Measurements from ENCODE around the gene CDKL4.
"Not testable (repeated sequence)": the region's sequence is repeated elsewhere in the genome, so short reads cannot be mapped to it uniquely, and the experiment has no call there.

CDKL4 gene

DNA sequence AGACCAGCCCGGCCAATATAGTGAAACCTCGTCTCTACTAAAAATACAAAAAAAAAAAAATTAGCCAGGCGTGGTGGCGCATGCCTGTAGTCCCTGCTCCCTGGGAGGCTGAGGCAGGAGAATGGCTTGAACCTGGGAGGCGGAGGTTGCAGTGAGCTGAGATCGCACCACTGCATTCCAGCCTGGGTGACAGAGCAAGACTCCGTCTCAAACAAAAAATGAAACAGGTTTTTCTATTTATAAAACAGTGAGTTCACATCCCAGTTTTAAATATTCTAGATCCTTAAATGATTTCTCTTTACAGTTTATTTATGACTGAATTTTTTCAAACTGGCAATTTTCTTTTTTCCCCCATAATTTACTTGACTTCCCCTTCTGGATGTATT lies 102.8 kb downstream of the CDKL4 start:
- not testable (repeated sequence) for DNase-seq

- no peak for DNase-seq
These were observed 103.4 kb downstream of the CDKL4 start for GRCh38 chr2:39140322-39140847.

DNA sequence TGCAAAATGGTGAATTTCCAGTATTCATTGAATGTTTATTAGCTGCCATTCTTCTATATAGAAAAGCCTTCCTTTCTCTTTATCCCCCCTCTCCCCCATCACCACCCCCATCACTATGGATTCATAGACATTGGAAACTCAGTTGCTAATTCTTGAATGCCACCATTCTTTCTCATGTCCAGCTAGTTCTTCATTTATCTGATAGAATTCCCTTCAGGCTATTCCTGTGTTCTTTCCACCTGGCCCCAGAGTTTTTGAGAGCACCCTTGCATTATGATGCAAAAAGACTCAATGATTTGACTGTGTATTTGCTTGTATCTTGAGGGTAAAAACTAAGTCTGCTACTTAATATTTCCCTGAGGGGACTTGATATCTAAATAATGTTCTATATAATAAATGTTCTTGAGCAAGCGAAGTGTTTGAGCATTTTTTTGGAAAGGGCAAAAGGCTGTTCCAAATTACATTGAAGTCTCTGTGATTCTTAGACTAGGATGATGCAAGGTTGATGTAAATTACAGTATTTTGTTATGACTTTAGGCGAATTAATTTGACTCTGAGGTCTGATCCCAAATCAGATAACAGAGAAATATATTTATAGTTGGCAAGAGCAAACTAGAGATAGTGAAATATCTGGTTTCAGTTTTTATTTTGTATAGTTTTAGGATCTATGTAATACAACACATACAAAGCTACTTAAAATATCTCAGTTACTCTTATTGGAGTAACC lies 104.1 kb downstream of the CDKL4 start:
- DNase-seq, result no peak

GRCh38 chr2:39138837-39139211 lies 104.9 kb downstream of the CDKL4 start:
- no peak for DNase-seq

DNA sequence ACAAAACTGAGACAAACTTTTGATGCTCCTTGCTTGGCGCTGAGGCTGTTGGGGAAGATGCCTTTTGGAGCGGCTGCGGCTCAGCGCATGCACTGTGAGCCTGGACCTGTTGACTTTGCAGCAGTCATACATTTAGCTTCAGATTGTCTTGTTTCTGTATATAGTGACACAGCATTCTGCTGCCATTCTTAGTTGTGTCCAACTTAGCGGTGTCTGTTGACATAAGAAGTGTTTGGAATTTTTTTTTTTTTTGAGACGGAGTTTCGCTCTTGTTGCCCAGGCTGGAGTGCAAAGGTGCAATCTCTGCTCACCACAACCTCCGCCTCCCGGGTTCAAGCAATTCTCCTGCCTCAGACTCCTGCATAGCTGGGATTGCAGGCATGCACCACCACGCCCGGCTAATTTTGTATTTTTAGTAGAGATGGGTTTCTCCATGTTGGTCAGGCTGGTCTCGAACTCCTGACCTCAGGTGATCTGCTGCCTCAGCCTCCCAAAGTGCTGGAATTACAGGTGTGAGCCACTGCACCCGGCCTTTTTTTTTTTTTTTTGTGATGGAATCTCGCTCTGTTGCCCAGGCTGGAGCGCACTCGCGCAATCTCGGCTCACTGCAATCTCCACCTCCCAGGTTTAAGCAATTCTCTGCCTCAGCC lies 105.5 kb downstream of the CDKL4 start:
- not testable (repeated sequence) for DNase-seq

DNA sequence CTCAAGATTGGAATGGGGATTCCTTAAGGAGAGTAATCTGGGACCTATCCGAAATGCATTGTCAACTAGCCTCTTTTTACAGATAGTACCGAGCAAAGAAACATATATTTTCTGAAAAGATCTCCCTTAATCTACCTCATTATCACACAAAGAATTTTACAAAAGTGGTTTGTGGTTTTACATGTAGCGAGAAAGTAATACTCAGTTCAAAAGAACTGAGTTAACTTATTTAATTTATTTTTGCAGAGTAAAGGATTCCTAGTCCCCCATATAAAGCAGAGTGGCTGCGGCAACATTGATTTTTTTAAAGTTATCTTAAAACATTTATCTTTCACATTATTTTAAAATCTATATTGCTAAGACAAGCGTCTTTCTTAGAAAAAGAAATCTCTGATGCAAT lies 107.0 kb downstream of the CDKL4 start:
- no peak for DNase-seq

GRCh38 chr2:39135690-39136259 lies 108.0 kb downstream of the CDKL4 start:
- DNase-seq, result no peak

GRCh38 chr2:39133215-39133851 lies 110.4 kb downstream of the CDKL4 start:
- no peak for DNase-seq

- DNase-seq, result no peak
These were observed 114.8 kb downstream of the CDKL4 start for GRCh38 chr2:39128919-39129391.

GRCh38 chr2:39127973-39128372 lies 115.8 kb downstream of the CDKL4 start:
- no peak for DNase-seq
